ENCODE measurements around the gene YWHAG.

DNA sequence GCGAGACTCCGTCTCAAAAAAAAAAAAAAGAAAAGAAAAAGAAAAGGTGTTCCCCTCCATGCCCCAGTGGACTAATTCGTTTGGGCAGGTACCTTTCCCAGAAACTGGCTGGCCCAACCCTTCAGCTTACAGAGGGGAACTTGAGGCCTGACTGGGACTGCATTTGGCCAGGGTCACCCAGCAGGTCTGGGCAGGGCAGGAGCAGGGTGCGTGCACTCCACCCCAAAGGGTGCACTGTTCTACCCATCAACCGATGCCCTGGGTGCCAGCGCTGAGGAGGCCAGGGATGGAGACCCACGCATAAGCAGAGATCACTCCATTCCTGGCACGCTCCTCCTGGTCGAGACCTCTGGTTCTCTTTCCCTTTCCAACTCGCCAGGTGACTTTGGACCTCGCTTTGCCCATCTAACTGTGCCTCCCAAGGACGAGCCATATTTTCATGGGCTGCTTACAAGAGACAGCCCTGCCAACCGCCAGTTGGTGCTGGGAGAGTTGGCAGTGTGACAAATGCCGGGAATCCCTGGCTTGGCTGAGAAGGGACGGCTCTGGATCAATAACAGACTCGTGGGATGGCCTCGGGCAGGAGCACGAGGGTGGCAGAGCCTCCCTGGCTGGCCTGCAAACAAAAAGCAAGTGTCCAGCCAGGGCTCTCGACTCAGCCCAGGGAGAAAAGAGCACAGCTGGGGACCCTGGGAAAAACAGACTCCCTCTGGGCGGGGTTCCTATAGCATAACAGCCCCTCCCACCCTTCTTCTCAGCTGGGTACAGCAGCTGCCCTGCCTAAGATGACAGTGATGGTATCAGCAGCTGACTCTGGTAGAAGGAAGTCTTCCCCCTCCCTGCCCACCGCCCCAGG, 48.5 kb downstream of the YWHAG start:
- TF ChIP-seq, protein P1, sequence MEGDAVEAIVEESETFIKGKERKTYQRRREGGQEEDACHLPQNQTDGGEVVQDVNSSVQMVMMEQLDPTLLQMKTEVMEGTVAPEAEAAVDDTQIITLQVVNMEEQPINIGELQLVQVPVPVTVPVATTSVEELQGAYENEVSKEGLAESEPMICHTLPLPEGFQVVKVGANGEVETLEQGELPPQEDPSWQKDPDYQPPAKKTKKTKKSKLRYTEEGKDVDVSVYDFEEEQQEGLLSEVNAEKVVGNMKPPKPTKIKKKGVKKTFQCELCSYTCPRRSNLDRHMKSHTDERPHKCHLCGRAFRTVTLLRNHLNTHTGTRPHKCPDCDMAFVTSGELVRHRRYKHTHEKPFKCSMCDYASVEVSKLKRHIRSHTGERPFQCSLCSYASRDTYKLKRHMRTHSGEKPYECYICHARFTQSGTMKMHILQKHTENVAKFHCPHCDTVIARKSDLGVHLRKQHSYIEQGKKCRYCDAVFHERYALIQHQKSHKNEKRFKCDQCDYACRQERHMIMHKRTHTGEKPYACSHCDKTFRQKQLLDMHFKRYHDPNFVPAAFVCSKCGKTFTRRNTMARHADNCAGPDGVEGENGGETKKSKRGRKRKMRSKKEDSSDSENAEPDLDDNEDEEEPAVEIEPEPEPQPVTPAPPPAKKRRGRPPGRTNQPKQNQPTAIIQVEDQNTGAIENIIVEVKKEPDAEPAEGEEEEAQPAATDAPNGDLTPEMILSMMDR (optimal IDR thresholded peaks at IDR 0.05 in 1 of 3, IDR thresholded peaks at IDR 0.05 in 1 of 3, conservative IDR thresholded peaks at IDR 0.05 in 1 of 3; ENCODE audit: extremely low read depth in 1 of 3, insufficient read depth in 2 of 3, low read length in 3 of 3): no peak
- TF ChIP-seq EZH2 (IDR thresholded peaks at IDR 0.05; ENCODE audit: low read length): no peak

Measured in keratinocyte (primary cell).